Measurements from ENCODE around the gene ITGA1. TPM values are rescaled to one million over a fixed set of nuclear protein-coding genes. Genes with fewer than 3 reads are reported as not detected.

ITGA1 gene
- total RNA-seq, 4 donors from 2014 or later, result 5.7 to 20.4 (median 12.4) TPM

- H3K4me1 ChIP-seq, result no peaks in the 10 kb centered on the region
- no peaks in the 10 kb centered on the region for H3K9me3 ChIP-seq
- no peaks in the 10 kb centered on the region for H3K36me3 ChIP-seq
- intact Hi-C loops (cut with DNase I; ENCODE audit: low total_unique reads) (no loop called here), in situ Hi-C loops (cut with MboI; ENCODE audit: low sequenced_read_pairs in 4 of 4) (no loop called here)
- no peaks in the 10 kb centered on the region for H3K27me3 ChIP-seq
- no peak overlapping the region for H3K27ac ChIP-seq
- DNase-seq (no peak), ATAC-seq (no peak)
- H3K4me3 ChIP-seq, result no peak overlapping the region
- TF ChIP-seq POLR2A (IDR thresholded peaks at IDR 0.05) (no peak), CTCF (IDR thresholded peaks at IDR 0.05 in 4 of 5, conservative IDR thresholded peaks at IDR 0.05 in 1 of 5) (no peak)
Observed at GRCh38 chr5:52883110-52883509, 95.4 kb downstream of the ITGA1 start.

GRCh38 chr5:52884453-52884852 lies 96.7 kb downstream of the ITGA1 start:
- H3K36me3 ChIP-seq, result no peaks in the 10 kb centered on the region
- no peaks in the 10 kb centered on the region for H3K9me3 ChIP-seq
- H3K4me3 ChIP-seq, result no peak overlapping the region
- no peak overlapping the region for H3K27ac ChIP-seq
- ATAC-seq, result no peak
- TF ChIP-seq CTCF (IDR thresholded peaks at IDR 0.05 in 4 of 5, conservative IDR thresholded peaks at IDR 0.05 in 1 of 5), result no peak
- no peak for TF ChIP-seq POLR2A (IDR thresholded peaks at IDR 0.05)
- no peak for DNase-seq
- intact Hi-C loops (cut with DNase I; ENCODE audit: low total_unique reads), result no loop called here
- in situ Hi-C loops (cut with MboI; ENCODE audit: low sequenced_read_pairs in 4 of 4), result no loop called here
- no peaks in the 10 kb centered on the region for H3K27me3 ChIP-seq
- no peaks in the 10 kb centered on the region for H3K4me1 ChIP-seq

DNA sequence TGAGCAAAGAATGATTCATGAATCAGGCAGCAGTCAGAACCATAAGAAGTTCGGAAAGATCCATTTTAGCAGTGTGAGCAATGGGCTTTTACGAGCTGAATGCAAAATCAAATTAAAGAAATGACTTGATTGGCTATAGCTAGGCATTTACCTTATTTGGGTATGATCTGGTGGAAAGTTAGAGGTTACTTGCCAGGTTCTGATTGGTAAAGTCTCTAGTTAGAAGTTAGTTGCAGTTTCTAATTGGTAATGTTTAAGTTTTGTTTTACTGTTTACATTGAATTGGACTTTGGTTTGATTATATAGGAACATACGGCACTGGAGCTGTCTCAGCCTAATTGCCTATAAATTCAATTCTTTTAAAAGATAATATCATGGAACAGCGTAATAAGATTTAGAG lies 97.9 kb downstream of the ITGA1 start:
- intact Hi-C loops (cut with DNase I; ENCODE audit: low total_unique reads) (no loop called here), in situ Hi-C loops (cut with MboI; ENCODE audit: low sequenced_read_pairs in 4 of 4) (no loop called here)
- Histone ChIP-seq H3K36me3 (no peaks in the 10 kb centered on the region), H3K4me1 (no peaks in the 10 kb centered on the region), H3K27me3 (no peaks in the 10 kb centered on the region), H3K9me3 (no peaks in the 10 kb centered on the region), H3K4me3 (no peak overlapping the region), H3K27ac (no peak overlapping the region)
- no peak for ATAC-seq
- DNase-seq, result no peak
- TF ChIP-seq CTCF (IDR thresholded peaks at IDR 0.05 in 4 of 5, conservative IDR thresholded peaks at IDR 0.05 in 1 of 5) (no peak), POLR2A (IDR thresholded peaks at IDR 0.05) (no peak)

- Histone ChIP-seq H3K27ac (no peak overlapping the region), H3K27me3 (no peaks in the 10 kb centered on the region), H3K4me1 (no peaks in the 10 kb centered on the region), H3K9me3 (no peaks in the 10 kb centered on the region), H3K4me3 (no peak overlapping the region), H3K36me3 (no peaks in the 10 kb centered on the region)
- intact Hi-C loops (cut with DNase I; ENCODE audit: low total_unique reads), result no loop called here
- TF ChIP-seq POLR2A (IDR thresholded peaks at IDR 0.05) (no peak), CTCF (IDR thresholded peaks at IDR 0.05 in 4 of 5, conservative IDR thresholded peaks at IDR 0.05 in 1 of 5) (no peak)
- in situ Hi-C loops (cut with MboI; ENCODE audit: low sequenced_read_pairs in 4 of 4), result no loop called here
- DNase-seq (no peak), ATAC-seq (no peak)
Observed at GRCh38 chr5:52886206-52886605, 98.5 kb downstream of the ITGA1 start.

- H3K4me3 ChIP-seq, result no peak overlapping the region
- no peak for ATAC-seq
- no peaks in the 10 kb centered on the region for H3K27me3 ChIP-seq
- intact Hi-C loops (cut with DNase I; ENCODE audit: low total_unique reads) (no loop called here), in situ Hi-C loops (cut with MboI; ENCODE audit: low sequenced_read_pairs in 4 of 4) (no loop called here)
- no peak overlapping the region for H3K27ac ChIP-seq
- no peaks in the 10 kb centered on the region for H3K4me1 ChIP-seq
- TF ChIP-seq CTCF (IDR thresholded peaks at IDR 0.05 in 4 of 5, conservative IDR thresholded peaks at IDR 0.05 in 1 of 5) (no peak), POLR2A (IDR thresholded peaks at IDR 0.05) (no peak)
- H3K36me3 ChIP-seq, result no peaks in the 10 kb centered on the region
- DNase-seq, result no peak
- H3K9me3 ChIP-seq, result no peaks in the 10 kb centered on the region
Observed at GRCh38 chr5:52887066-52887465, 99.3 kb downstream of the ITGA1 start.
